Kidney (tissue), 14 donors: ENCODE measurements around the gene ZNF398. TPM values are rescaled to one million over a fixed set of nuclear protein-coding genes. Genes with fewer than 3 reads are reported as not detected.

ENCODE experiments used
- DNase-seq, 5 donors: peaks; one replicate each; pipeline ENCODE4 v3.0.0-alpha.2; 2013 to 2020
- FAIRE-seq: peaks from 2 replicates; lab custom pipeline; 2012; peaks lifted over from hg19 to GRCh38; lab: Jason Lieb, UNC
- H3K27ac ChIP-seq, 2 donors: one replicate each; pipeline ENCODE4 v1.7.0; 2013; ENCODE audit warnings: low read depth in 2 of 2, low read length in 2 of 2, inconsistent platforms in 1 of 2
- H3K27me3 ChIP-seq: one replicate; pipeline ENCODE4 v1.7.1; 2013; ENCODE audit warnings: low read length, inconsistent platforms; ENCODE audit not compliant: control insufficient read depth, insufficient read depth
- H3K36me3 ChIP-seq, 3 donors: one replicate each; pipeline versions ENCODE4 v1.7.0 to v1.7.1; 2013; ENCODE audit warnings: low read length in 3 of 3, control low read depth in 1 of 3, inconsistent platforms in 1 of 3; ENCODE audit not compliant: insufficient read depth in 3 of 3, control insufficient read depth in 2 of 3
- H3K4me1 ChIP-seq, 3 donors: one replicate each; pipeline versions ENCODE4 v1.7.0 to v1.7.1; 2013; ENCODE audit warnings: low read length in 3 of 3, inconsistent platforms in 1 of 3, low read depth in 1 of 3; ENCODE audit not compliant: control insufficient read depth in 2 of 3, insufficient read depth in 2 of 3
- H3K4me3 ChIP-seq, 3 donors: one replicate each; pipeline versions ENCODE4 v1.7.0 to v1.8.1; 2013; ENCODE audit warnings: low read length in 3 of 3, control low read depth in 1 of 3, inconsistent platforms in 1 of 3
- H3K9ac ChIP-seq, 3 donors: one replicate each; pipeline versions ENCODE4 v1.7.0 to v1.7.1; 2013; ENCODE audit warnings: low read length in 3 of 3, control low read depth in 1 of 3, inconsistent platforms in 1 of 3
- H3K9me3 ChIP-seq, 3 donors: one replicate each; pipeline versions ENCODE4 v1.7.0 to v1.7.1; 2013; ENCODE audit warnings: low read length in 3 of 3, control low read depth in 1 of 3, inconsistent platforms in 1 of 3; ENCODE audit not compliant: control insufficient read depth in 2 of 3, insufficient read depth in 1 of 3
- intact Hi-C: fragments of 100-400 bp; cut with DNase I; formaldehyde crosslinking; loops from one replicate; pipeline ENCODE4 v1.11.1; 2022
- polyA plus RNA-seq: library from polyadenylated mRNA; stranded (reverse); fragments of 350-450 nt; fragmentation: Illumina TruSeq; extraction: RNeasy Lipid Tissue Mini Kit (QIAGEN cat#74804); gene quantifications from one replicate; pipeline ENCODE4 v1.2.3, GENCODE V29; 2014; ENCODE audit warnings: low read depth, low replicate concordance; ENCODE audit not compliant: insufficient read depth
- total RNA-seq: library from RNA; stranded (reverse); fragmentation: NEBNext Ultra II Directional; extraction: Animal tissue kit (Norgen Biotek cat#: 25700); gene quantifications from one replicate; pipeline ENCODE4 v1.2.1, GENCODE V29; 2021
- TF ChIP-seq, protein P1 (sequence below): IDR thresholded peaks from 3 replicates; pipeline ENCODE4 v1.5.1; 2012; ENCODE audit warnings: mild to moderate bottlenecking, moderate library complexity, borderline replicate concordance; ENCODE audit not compliant: insufficient read depth; ENCODE audit errors: extremely low read depth
- donor health status: control.
- donor health status: control.
- donor health status: control.
- donor health status: control.
- donor health status: control.
- donor health status: DM: yes; HTN: yes; CAD: no.
- donor health status: Normal renal cell carcinoma (clear cell type).

The ZNF398 gene
- total and polyA plus RNA-seq, 2 donors from 2014 or later: 3.2 to 12.6 TPM

DNA sequence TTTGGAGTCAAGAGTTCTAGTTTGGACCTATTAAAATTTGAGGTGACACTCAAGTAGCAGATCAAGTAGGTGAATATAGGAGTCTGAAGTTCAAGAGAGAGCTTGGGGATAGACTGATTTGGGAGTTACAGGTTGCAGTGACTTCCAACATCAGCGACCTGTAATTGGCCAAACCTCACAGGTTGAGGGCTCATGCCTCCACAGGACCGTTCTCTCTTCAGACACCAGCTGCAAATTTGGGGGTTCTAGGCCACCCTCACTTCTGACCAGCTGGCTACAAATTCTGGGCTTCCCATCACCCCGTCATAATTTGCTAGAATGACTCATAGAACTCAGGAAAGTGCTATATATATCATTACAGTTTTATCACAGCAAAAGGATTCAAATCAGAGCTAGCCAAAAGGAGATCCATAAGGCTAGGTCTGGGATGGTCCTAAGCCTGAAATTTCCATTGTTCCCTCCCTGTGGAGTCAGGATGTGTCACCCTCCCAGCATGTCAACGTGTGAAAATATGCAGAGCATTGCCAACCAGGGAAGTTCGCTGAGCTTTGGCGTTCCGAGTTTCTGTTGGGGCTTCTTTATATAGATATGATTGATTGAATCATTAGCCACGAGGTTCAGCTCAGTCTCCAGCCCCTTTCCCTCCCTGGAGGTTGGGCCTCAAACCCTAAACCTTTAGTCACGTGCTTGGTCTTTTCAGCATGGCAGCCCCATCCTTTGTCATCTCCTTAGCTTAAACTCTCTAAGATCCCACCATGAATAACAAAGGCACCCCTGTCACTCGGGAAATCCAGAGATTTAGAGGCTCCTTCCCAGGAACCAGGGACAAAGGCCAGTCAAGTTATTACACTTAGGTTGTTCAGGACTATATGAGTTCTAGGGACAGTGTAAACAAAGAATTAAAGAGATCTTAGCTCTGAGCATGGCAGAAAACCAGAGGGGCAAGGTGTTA lies 71.5 kb downstream of the ZNF398 start:
- Histone ChIP-seq H3K4me3 (no peak overlapping the region), H3K27me3 (no peaks in the 10 kb centered on the region), H3K27ac (no peak overlapping the region), H3K9ac (no peak overlapping the region), H3K4me1 (no peaks in the 10 kb centered on the region), H3K36me3 (peaks cover 3 to 35% (median 22%) of the 10 kb centered on the region in 3 donors), H3K9me3 (no peaks in the 10 kb centered on the region)
- intact Hi-C loops: no loop called here
- FAIRE-seq: no peak
- TF ChIP-seq, protein P1, sequence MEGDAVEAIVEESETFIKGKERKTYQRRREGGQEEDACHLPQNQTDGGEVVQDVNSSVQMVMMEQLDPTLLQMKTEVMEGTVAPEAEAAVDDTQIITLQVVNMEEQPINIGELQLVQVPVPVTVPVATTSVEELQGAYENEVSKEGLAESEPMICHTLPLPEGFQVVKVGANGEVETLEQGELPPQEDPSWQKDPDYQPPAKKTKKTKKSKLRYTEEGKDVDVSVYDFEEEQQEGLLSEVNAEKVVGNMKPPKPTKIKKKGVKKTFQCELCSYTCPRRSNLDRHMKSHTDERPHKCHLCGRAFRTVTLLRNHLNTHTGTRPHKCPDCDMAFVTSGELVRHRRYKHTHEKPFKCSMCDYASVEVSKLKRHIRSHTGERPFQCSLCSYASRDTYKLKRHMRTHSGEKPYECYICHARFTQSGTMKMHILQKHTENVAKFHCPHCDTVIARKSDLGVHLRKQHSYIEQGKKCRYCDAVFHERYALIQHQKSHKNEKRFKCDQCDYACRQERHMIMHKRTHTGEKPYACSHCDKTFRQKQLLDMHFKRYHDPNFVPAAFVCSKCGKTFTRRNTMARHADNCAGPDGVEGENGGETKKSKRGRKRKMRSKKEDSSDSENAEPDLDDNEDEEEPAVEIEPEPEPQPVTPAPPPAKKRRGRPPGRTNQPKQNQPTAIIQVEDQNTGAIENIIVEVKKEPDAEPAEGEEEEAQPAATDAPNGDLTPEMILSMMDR: no peak
- no peak for DNase-seq

DNA sequence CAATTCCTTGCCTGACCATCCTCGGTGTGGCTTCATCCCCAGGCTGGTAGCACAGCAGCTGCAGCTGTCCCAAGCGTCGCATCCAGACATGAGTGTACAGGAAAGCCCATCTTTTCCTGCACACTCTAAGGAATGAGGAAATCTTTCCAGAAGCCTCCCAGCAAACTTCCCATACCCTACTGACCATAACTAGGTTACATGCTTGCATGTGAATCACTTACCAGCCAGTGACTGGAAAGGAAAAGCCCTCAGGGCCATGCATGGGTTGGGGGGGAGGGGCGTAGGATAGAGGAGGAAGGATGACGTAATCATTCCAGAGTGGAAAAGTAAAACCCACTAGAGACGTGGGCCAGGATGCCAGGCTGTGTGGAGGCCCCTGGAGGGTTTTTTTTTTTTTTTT lies 73.3 kb downstream of the ZNF398 start:
- Histone ChIP-seq H3K4me3 (no peak overlapping the region), H3K27me3 (no peaks in the 10 kb centered on the region), H3K9ac (no peak overlapping the region), H3K4me1 (no peaks in the 10 kb centered on the region), H3K36me3 (peaks cover 0 to 19% (median 12%) of the 10 kb centered on the region in 3 donors), H3K9me3 (no peaks in the 10 kb centered on the region), H3K27ac (no peak overlapping the region)
- no peak for DNase-seq
- TF ChIP-seq, protein P1: no peak
- FAIRE-seq: no peak
- intact Hi-C loops: no loop called here

DNA sequence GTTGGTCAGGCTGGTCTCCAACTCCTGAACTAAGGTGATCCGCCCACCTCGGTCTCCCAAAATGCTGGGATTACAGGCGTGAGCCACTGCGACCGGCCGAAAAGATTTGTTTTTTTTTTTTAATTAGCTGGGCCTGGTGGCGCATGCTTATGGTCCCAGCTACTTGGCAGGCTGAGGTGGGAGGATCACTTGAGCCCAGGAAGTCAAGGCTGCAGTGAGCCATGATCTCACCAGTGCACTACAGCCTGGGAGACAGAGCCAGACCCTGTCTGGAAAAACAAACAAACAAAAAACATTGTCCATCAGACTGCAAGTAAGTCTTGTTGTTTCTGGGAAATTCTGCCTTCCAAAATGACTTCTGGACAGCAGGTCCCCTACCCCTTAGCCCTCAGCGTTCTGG lies 75.9 kb downstream of the ZNF398 start:
- Histone ChIP-seq H3K9me3 (no peaks in the 10 kb centered on the region), H3K4me1 (no peaks in the 10 kb centered on the region), H3K27me3 (no peaks in the 10 kb centered on the region), H3K27ac (no peak overlapping the region), H3K4me3 (no peak overlapping the region), H3K9ac (no peak overlapping the region), H3K36me3 (peaks cover 0 to 10% (median 3%) of the 10 kb centered on the region in 3 donors)
- DNase-seq (no peak), FAIRE-seq (no peak)
- TF ChIP-seq, protein P1: no peak
- intact Hi-C loops: no loop called here
